Left renal cortex interstitium (tissue), 4 donors: ENCODE results near the gene CLBA1. TPM values are rescaled to one million over a fixed set of nuclear protein-coding genes. Genes with fewer than 3 reads are reported as not detected.

ENCODE experiments used
- DNase-seq, 4 donors: peaks; one replicate each; pipeline ENCODE4 v3.0.0-alpha.2; 2013; ENCODE audit warnings: low read depth in 4 of 4, low spot score in 2 of 4, missing footprints in 1 of 4
- polyA plus RNA-seq, 4 donors: library from polyadenylated mRNA; unstranded; fragments of 120-200 nt; gene quantifications; one replicate each; pipeline ENCODE4 v1.2.1, GENCODE V29; 2013; ENCODE audit not compliant: insufficient read length in 4 of 4

Gene CLBA1
- polyA plus RNA-seq, 4 donors = 22.0 to 34.9 (median 25.4) TPM

GRCh38 chr14:105039458-105040205 is 54.0 kb downstream of the CLBA1 start:
- no peak for DNase-seq

GRCh38 chr14:105041841-105042765 is 56.5 kb downstream of the CLBA1 start:
- DNase-seq = no peak

- no peak for DNase-seq
These were observed 57.2 kb downstream of the CLBA1 start for GRCh38 chr14:105042813-105043212.

- DNase-seq = no peak
These were observed 58.1 kb downstream of the CLBA1 start for GRCh38 chr14:105043641-105044040.

Other genes with a start within 250 kb of the CLBA1 start
- 100 to 1,000 TPM in 1 of 4 donors, 10 to 100 TPM in 3; 52.6 to 110 (median 81.4) TPM for gene SIVA1, start 232.6 kb upstream of the CLBA1 start, polyA plus RNA-seq
- 100 to 1,000 TPM; 105 to 150 (median 131) TPM for gene AKT1, start 190.0 kb upstream of the CLBA1 start, polyA plus RNA-seq
- 1 to 10 TPM; 4.1 to 5.9 (median 4.5) TPM for gene ZBTB42, start 184.7 kb upstream of the CLBA1 start, polyA plus RNA-seq
- 10 to 100 TPM in 3 of 4 donors, 1 to 10 TPM in 1; 8.9 to 21.6 (median 15.1) TPM for gene CEP170B, start 120.5 kb upstream of the CLBA1 start, polyA plus RNA-seq
- gene PLD4, start 60.9 kb upstream of the CLBA1 start, polyA plus RNA-seq = 1 to 10 TPM; 3.1 to 8.8 (median 4.3) TPM
- gene AHNAK2, start 7.4 kb upstream of the CLBA1 start, polyA plus RNA-seq = 1 to 10 TPM; 1.4 to 2.0 (median 1.8) TPM
- gene CDCA4, start 35.3 kb downstream of the CLBA1 start, polyA plus RNA-seq = 10 to 100 TPM; 19.9 to 27.8 (median 22.7) TPM
- gene GPR132, start 79.6 kb downstream of the CLBA1 start, polyA plus RNA-seq = under 1 TPM; 0.31 to 0.86 (median 0.60) TPM
- 10 to 100 TPM in 2 of 4 donors, 1 to 10 TPM in 2; 6.8 to 11.4 (median 9.8) TPM for gene JAG2, start 183.0 kb downstream of the CLBA1 start, polyA plus RNA-seq
- 10 to 100 TPM; 21.5 to 42.8 (median 34.5) TPM for gene NUDT14, start 195.5 kb downstream of the CLBA1 start, polyA plus RNA-seq